Caco-2 (cell line): ENCODE results near the gene ALG9. TPM values are rescaled to one million over a fixed set of nuclear protein-coding genes. Genes with fewer than 3 reads are reported as not detected.
A peak's percentile ranks its signal among the peaks of the same experiment; 100 is the strongest.

Experiments used
- BruUV-seq: library from RNA; stranded (reverse); fragments of 400-500 nt; replicated peaks from 2 replicates; lab custom pipeline; 2021; lab: Mats Ljungman, UMichigan
- CTCF ChIA-PET: fragments of 300-600 bp; sonication (Branson Sonifier 250); formaldehyde crosslinking; loops from one replicate; lab custom pipeline; 2022; ENCODE audit warnings: antibody characterized with exemption; lab: Charles Lee
- POLR2A ChIA-PET: fragments of 300-600 bp; sonication (Branson Sonifier 250); formaldehyde crosslinking; loops from one replicate; lab custom pipeline; 2022; ENCODE audit warnings: antibody characterized with exemption; lab: Charles Lee
- DNase-seq, 2 experiments: peaks; one replicate each; pipeline versions ENCODE4 v3.0.0 to v3.0.0-alpha.2; 2020 to 2022
- H3K27me3 ChIP-seq: replicated peaks from 2 replicates; pipeline ENCODE4 v1.6.0; 2011; ENCODE audit warnings: low read length; ENCODE audit not compliant: control insufficient read depth, insufficient read depth
- H3K36me3 ChIP-seq: 2 replicates; pipeline ENCODE4 v1.5.1; 2011; ENCODE audit warnings: low read length; ENCODE audit not compliant: control insufficient read depth, insufficient read depth
- H3K4me1 ChIP-seq: fragments of 250-450 bp; sonication (Bioruptor Pico); 2 replicates; pipeline ENCODE4 v1.5.1; 2020; ENCODE audit warnings: mild to moderate bottlenecking
- H3K4me3 ChIP-seq: 2 replicates; pipeline ENCODE4 v1.5.1; 2011; ENCODE audit warnings: low read depth, mild to moderate bottlenecking, control low read depth, low read length
- H3K9me3 ChIP-seq: fragments of 250-450 bp; sonication (Bioruptor Pico); 2 replicates; pipeline ENCODE4 v1.5.1; 2020; ENCODE audit warnings: mild to moderate bottlenecking, moderate library complexity
- H3K27ac Mint-ChIP-seq: one replicate; pipeline ENCODE4 v1.8.0; 2022; ENCODE audit warnings: mixed read lengths; ENCODE audit not compliant: unreplicated experiment
- H3K27me3 Mint-ChIP-seq: one replicate; pipeline ENCODE4 v1.8.0; 2022; ENCODE audit warnings: mixed read lengths; ENCODE audit not compliant: insufficient read depth, unreplicated experiment
- H3K36me3 Mint-ChIP-seq: one replicate; pipeline ENCODE4 v1.8.0; 2022; ENCODE audit warnings: mild to moderate bottlenecking, mixed read lengths; ENCODE audit not compliant: insufficient read depth, unreplicated experiment
- H3K4me1 Mint-ChIP-seq: one replicate; pipeline ENCODE4 v1.8.0; 2022; ENCODE audit warnings: low read depth, mixed read lengths; ENCODE audit not compliant: unreplicated experiment
- H3K4me3 Mint-ChIP-seq: one replicate; pipeline ENCODE4 v1.8.0; 2022; ENCODE audit warnings: mild to moderate bottlenecking, moderate library complexity, mixed read lengths; ENCODE audit not compliant: unreplicated experiment
- H3K9me3 Mint-ChIP-seq: one replicate; pipeline ENCODE4 v1.8.0; 2022; ENCODE audit warnings: mixed read lengths; ENCODE audit not compliant: unreplicated experiment
- intact Hi-C: fragments of 100-400 bp; cut with micrococcal nuclease; formaldehyde crosslinking; loops from one replicate; pipeline ENCODE4 v1.10.0; 2022; ENCODE audit not compliant: unreplicated experiment
- total RNA-seq: library from RNA; stranded (reverse); gene quantifications from 2 replicates; pipeline ENCODE4 v1.2.3, GENCODE V29; 2022
- TF ChIP-seq, protein P1 (sequence below), 2 experiments: fragments of 200-600 bp in 1 of 2; IDR thresholded peaks; 1 replicate in 1 of 2; 2 replicates in 1 of 2; pipeline versions ENCODE4 v1.5.1 to v1.8.0; 2011 to 2022; ENCODE audit warnings: antibody characterized with exemption in 1 of 2, control low read depth in 1 of 2, inconsistent platforms in 1 of 2, low read depth in 1 of 2, low read length in 1 of 2, mild to moderate bottlenecking in 1 of 2, moderate library complexity in 1 of 2; ENCODE audit not compliant: insufficient read depth in 1 of 2, severe bottlenecking in 1 of 2, unreplicated experiment in 1 of 2

The ALG9 gene
- total RNA-seq, 1 experiment from 2014 or later: 57.4 TPM

DNA sequence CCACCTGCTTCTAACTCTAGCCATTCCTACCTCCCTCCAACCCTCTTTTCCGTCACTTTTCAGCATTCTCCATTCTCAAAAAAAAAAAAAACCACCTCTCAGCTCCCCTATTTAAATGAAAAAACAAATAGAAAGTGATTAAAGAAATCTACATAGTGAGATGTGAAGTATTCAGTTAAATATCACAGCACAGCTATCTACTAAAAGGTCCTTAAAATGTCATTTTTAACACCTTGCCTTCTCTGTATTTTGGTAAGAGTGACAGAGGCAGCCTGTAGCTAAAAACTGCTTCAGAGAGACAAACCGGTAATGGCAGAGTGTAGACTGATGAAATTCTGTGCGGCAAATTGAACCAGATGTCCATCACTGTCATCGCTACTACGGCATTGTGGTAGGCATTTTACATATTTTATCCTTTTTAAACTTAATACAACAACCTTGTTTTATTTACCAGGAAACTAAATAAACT lies 346 bp upstream of the ALG9 start:
- Mint-ChIP-seq H3K9me3 (no peaks in the 10 kb centered on the region), H3K4me1 (peaks cover 16% of the 10 kb centered on the region), H3K4me3 (peak overlapping the region; percentile 91), H3K27me3 (no peaks in the 10 kb centered on the region), H3K36me3 (peaks cover 32% of the 10 kb centered on the region), H3K27ac (peak overlapping the region; percentile 53)
- Histone ChIP-seq H3K27me3 (no peaks in the 10 kb centered on the region), H3K4me1 (0 out of 2 replicates have a peak, but pooled peaks cover 3% of the 10 kb centered on the region), H3K9me3 (no peaks in the 10 kb centered on the region), H3K4me3 (peak overlapping the region; percentile 94), H3K36me3 (no peaks in the 10 kb centered on the region)
- BruUV-seq: TSS peak; percentile 49
- CTCF ChIA-PET: interaction anchor here (0.6 to 2.6 kb wide), 12 partner anchors 8 to 145 kb away, joined by 4 to 31 read pairs (median 5); partner anchors contain the start of genes C11orf52 and PPP2R1B
- intact Hi-C loops: loop anchor here (1.0 to 2.0 kb wide), 3 partner anchors 8 to 55 kb away; partner anchors contain the start of genes C11orf52, CFAP68 and FDXACB1
- POLR2A ChIA-PET: interaction anchor here (1.6 to 2.2 kb wide), 3 partner anchors 47 to 105 kb away, joined by 7 to 13 read pairs (median 9); partner anchors contain the start of genes C11orf52 and PPP2R1B
- TF ChIP-seq, protein P1, sequence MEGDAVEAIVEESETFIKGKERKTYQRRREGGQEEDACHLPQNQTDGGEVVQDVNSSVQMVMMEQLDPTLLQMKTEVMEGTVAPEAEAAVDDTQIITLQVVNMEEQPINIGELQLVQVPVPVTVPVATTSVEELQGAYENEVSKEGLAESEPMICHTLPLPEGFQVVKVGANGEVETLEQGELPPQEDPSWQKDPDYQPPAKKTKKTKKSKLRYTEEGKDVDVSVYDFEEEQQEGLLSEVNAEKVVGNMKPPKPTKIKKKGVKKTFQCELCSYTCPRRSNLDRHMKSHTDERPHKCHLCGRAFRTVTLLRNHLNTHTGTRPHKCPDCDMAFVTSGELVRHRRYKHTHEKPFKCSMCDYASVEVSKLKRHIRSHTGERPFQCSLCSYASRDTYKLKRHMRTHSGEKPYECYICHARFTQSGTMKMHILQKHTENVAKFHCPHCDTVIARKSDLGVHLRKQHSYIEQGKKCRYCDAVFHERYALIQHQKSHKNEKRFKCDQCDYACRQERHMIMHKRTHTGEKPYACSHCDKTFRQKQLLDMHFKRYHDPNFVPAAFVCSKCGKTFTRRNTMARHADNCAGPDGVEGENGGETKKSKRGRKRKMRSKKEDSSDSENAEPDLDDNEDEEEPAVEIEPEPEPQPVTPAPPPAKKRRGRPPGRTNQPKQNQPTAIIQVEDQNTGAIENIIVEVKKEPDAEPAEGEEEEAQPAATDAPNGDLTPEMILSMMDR (IDR thresholded peaks at IDR 0.05; ENCODE audit: insufficient read depth in 1 of 2, low read depth in 1 of 2, low read length in 1 of 2, severe bottlenecking in 1 of 2, unreplicated experiment in 1 of 2): no peak
- DNase-seq: no peak

DNA sequence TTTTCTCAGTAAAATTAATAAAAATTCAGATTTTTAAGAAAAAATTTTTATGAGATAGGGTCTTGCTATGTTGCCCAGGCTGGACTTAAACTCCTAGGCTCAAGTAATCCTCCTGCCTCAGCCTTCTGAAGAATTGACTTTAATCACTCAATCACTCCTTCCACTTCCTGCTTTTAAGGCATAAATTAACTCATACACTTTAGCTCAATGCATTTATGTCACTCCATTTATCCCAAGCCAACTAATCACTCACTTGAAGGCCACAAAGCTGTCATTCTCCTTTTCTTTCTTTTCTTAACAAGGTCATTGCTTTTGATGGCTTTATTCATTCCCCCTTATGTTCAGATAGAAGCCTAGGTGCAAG lies 877 bp downstream of the ALG9 start:
- H3K9me3 ChIP-seq: no peaks in the 10 kb centered on the region
- no peaks in the 10 kb centered on the region for H3K36me3 ChIP-seq
- H3K9me3 Mint-ChIP-seq: no peaks in the 10 kb centered on the region
- H3K4me1 ChIP-seq: 0 out of 2 replicates have a peak, but pooled peaks cover 3% of the 10 kb centered on the region
- H3K4me1 Mint-ChIP-seq: peaks cover 16% of the 10 kb centered on the region
- H3K4me3 Mint-ChIP-seq: peak overlapping the region; percentile 91
- peak overlapping the region; percentile 94 for H3K4me3 ChIP-seq
- POLR2A ChIA-PET: interaction anchor here (1.6 to 2.2 kb wide), 3 partner anchors 48 to 104 kb away, joined by 7 to 13 read pairs (median 9); partner anchors contain the start of genes C11orf52 and PPP2R1B
- intact Hi-C loops: loop anchor here (2.0 kb wide), 2 partner anchors 48 to 56 kb away; partner anchors contain the start of gene C11orf52
- TF ChIP-seq, protein P1 (IDR thresholded peaks at IDR 0.05; ENCODE audit: insufficient read depth in 1 of 2, low read depth in 1 of 2, low read length in 1 of 2, severe bottlenecking in 1 of 2, unreplicated experiment in 1 of 2): no peak
- no peaks in the 10 kb centered on the region for H3K27me3 Mint-ChIP-seq
- no peak for DNase-seq
- peaks cover 38% of the 10 kb centered on the region for H3K36me3 Mint-ChIP-seq
- no TSS peak for BruUV-seq
- CTCF ChIA-PET: interaction anchor here (0.6 to 2.6 kb wide), 16 partner anchors 10 to 320 kb away, joined by 3 to 31 read pairs (median 5); partner anchors contain the start of genes C11orf52 and PPP2R1B
- H3K27ac Mint-ChIP-seq: peak overlapping the region; percentile 53
- no peaks in the 10 kb centered on the region for H3K27me3 ChIP-seq

DNA sequence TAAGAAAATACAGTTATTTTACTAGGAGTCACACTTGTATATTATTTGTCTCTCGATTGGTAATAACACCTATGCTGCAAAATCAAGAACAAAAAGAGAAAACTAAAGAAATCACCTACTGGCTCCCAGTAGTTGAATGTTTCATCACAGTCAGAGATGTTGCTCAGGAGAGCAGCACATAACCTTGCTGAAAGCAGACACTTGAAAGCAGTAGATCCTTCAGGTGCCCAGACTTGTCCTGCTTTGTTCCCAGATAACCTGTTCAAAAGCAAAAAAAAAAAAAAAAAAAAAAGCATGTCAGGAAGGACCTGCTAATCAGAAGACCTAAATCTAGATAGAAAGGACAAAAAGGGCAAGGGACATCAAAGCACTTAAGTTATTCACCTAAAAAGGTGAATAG lies 1.3 kb downstream of the ALG9 start:
- Mint-ChIP-seq H3K36me3 (peaks cover 40% of the 10 kb centered on the region), H3K27ac (peak overlapping the region; percentile 53), H3K4me3 (peak overlapping the region; percentile 91), H3K9me3 (no peaks in the 10 kb centered on the region), H3K4me1 (peaks cover 16% of the 10 kb centered on the region), H3K27me3 (no peaks in the 10 kb centered on the region)
- DNase-seq: no peak
- Histone ChIP-seq H3K9me3 (no peaks in the 10 kb centered on the region), H3K4me1 (0 out of 2 replicates have a peak, but pooled peaks cover 3% of the 10 kb centered on the region), H3K4me3 (peak overlapping the region; percentile 94), H3K27me3 (no peaks in the 10 kb centered on the region), H3K36me3 (no peaks in the 10 kb centered on the region)
- no TSS peak for BruUV-seq
- intact Hi-C loops: loop anchor here (2.0 kb wide), 2 partner anchors 49 to 57 kb away; partner anchors contain the start of gene C11orf52
- TF ChIP-seq, protein P1 (IDR thresholded peaks at IDR 0.05; ENCODE audit: insufficient read depth in 1 of 2, low read depth in 1 of 2, low read length in 1 of 2, severe bottlenecking in 1 of 2, unreplicated experiment in 1 of 2): no peak
- CTCF ChIA-PET: interaction anchor here (0.6 to 2.6 kb wide), 16 partner anchors 10 to 320 kb away, joined by 3 to 31 read pairs (median 5); partner anchors contain the start of genes C11orf52 and PPP2R1B
- POLR2A ChIA-PET: interaction anchor here (1.6 to 2.2 kb wide), 3 partner anchors 49 to 104 kb away, joined by 7 to 13 read pairs (median 9); partner anchors contain the start of genes C11orf52 and PPP2R1B
